Ascending aorta (tissue), 2 donors: ENCODE data around the gene SPACA4. TPM values are rescaled to one million over a fixed set of nuclear protein-coding genes. Genes with fewer than 3 reads are reported as not detected.

ENCODE experiments used
- DNase-seq, 2 donors: peaks; one replicate each; pipeline ENCODE4 v3.0.0-alpha.2; 2019; ENCODE audit warnings: low spot score in 2 of 2
- H3K27ac ChIP-seq, 2 donors: fragments of 200-600 bp; sonication (generic); one replicate each; pipeline ENCODE4 v1.5.1; 2016 to 2017; ENCODE audit warnings: mild to moderate bottlenecking in 1 of 2
- H3K27me3 ChIP-seq: fragments of 200-600 bp; sonication (generic); one replicate; pipeline ENCODE4 v1.5.1; 2017
- H3K36me3 ChIP-seq, 2 donors: fragments of 200-600 bp; sonication (generic); one replicate each; pipeline ENCODE4 v1.5.1; 2016
- H3K4me1 ChIP-seq, 2 donors: fragments of 200-600 bp; sonication (generic); one replicate each; pipeline ENCODE4 v1.5.1; 2016 to 2017; ENCODE audit warnings: mild to moderate bottlenecking in 1 of 2
- H3K4me3 ChIP-seq, 2 donors: fragments of 200-600 bp; sonication (generic); one replicate each; pipeline ENCODE4 v1.5.1; 2016 to 2017; ENCODE audit warnings: mild to moderate bottlenecking in 1 of 2
- H3K9me3 ChIP-seq, 2 donors: fragments of 200-600 bp; sonication (generic); one replicate each; pipeline ENCODE4 v1.5.1; 2016
- intact Hi-C: fragments of 100-400 bp; cut with DNase I; formaldehyde crosslinking; loops from one replicate; pipeline ENCODE4 v1.15.1; 2023
- total RNA-seq: library from RNA; depleted of rRNA; stranded (reverse); fragments of >200 nt; gene quantifications from one replicate; pipeline ENCODE4 v1.1.0, GENCODE V29; 2016
- TF ChIP-seq, protein P1 (sequence below), 3 experiments: fragments of 200-600 bp in 2 of 3; fragments of 450-650 bp in 1 of 3; sonication (generic) in 2 of 3; IDR thresholded peaks; one replicate each; pipeline ENCODE4 v1.5.1; 2016 to 2019; ENCODE audit warnings: antibody characterized with exemption in 3 of 3, mild to moderate bottlenecking in 1 of 3, moderate library complexity in 1 of 3

Gene SPACA4
- total RNA-seq, 1 donor from 2014 or later: not detected

DNA sequence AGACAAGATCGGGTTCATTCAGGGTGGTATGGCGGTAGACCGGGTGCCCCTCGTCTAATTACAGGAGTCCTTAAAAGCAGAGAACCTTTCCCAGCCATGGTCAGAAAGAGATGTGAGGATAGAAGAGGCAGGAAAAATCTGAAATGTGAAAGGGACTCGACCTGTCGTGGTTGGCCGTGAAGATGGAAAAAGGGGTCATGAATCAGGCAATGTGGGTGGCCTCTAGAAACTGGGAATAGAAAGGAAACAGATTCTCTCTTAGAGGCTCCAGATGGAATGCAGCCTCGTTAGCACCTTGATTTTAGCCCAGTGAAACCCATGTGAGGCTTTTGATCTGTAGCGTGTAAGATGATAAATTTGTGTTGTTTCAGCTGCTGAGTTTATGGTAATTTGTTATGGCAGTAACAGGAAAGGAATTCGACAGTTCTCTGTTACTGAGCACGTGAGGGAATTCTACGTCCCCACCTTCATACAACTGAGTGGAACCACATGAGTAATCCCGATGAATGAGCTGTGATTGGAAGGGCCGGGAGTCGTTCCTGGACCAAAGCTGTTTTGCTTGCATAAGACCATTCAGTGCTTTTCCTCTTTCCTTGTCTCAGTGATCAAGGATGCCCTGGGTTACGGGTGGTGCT is 50.4 kb downstream of the SPACA4 start:
- no peaks in the 10 kb centered on the region for H3K4me1 ChIP-seq
- TF ChIP-seq, protein P1, sequence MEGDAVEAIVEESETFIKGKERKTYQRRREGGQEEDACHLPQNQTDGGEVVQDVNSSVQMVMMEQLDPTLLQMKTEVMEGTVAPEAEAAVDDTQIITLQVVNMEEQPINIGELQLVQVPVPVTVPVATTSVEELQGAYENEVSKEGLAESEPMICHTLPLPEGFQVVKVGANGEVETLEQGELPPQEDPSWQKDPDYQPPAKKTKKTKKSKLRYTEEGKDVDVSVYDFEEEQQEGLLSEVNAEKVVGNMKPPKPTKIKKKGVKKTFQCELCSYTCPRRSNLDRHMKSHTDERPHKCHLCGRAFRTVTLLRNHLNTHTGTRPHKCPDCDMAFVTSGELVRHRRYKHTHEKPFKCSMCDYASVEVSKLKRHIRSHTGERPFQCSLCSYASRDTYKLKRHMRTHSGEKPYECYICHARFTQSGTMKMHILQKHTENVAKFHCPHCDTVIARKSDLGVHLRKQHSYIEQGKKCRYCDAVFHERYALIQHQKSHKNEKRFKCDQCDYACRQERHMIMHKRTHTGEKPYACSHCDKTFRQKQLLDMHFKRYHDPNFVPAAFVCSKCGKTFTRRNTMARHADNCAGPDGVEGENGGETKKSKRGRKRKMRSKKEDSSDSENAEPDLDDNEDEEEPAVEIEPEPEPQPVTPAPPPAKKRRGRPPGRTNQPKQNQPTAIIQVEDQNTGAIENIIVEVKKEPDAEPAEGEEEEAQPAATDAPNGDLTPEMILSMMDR (IDR thresholded peaks at IDR 0.05): no peak
- no peaks in the 10 kb centered on the region for H3K27me3 ChIP-seq
- H3K4me3 ChIP-seq: no peak overlapping the region
- no peak for DNase-seq
- no peaks in the 10 kb centered on the region for H3K9me3 ChIP-seq
- H3K27ac ChIP-seq: no peak overlapping the region
- no peaks in the 10 kb centered on the region for H3K36me3 ChIP-seq
- intact Hi-C loops: no loop called here

Other genes with a start within 250 kb of the SPACA4 start
- gene TMEM143, start 242.8 kb upstream of the SPACA4 start, total RNA-seq: 25.3 TPM
- gene SYNGR4, start 242.4 kb upstream of the SPACA4 start, total RNA-seq: not detected
- 183 TPM for gene KDELR1, start 215.2 kb upstream of the SPACA4 start, total RNA-seq
- 0.64 TPM for gene GRIN2D, start 213.1 kb upstream of the SPACA4 start, total RNA-seq
- gene GRWD1, start 160.8 kb upstream of the SPACA4 start, total RNA-seq: 16.0 TPM
- 6.1 TPM for gene KCNJ14, start 151.2 kb upstream of the SPACA4 start, total RNA-seq
- gene CYTH2, start 137.4 kb upstream of the SPACA4 start, total RNA-seq: 83.5 TPM
- gene LMTK3, start 94.9 kb upstream of the SPACA4 start, total RNA-seq: 0.11 TPM
- gene SULT2B1, start 54.6 kb upstream of the SPACA4 start, total RNA-seq: not detected
- gene FAM83E, start 8.3 kb downstream of the SPACA4 start, total RNA-seq: not detected
- 2,223 TPM for gene RPL18, start 12.4 kb downstream of the SPACA4 start, total RNA-seq
- gene SPHK2, start 12.8 kb downstream of the SPACA4 start, total RNA-seq: 35.3 TPM
- gene DBP, start 30.6 kb downstream of the SPACA4 start, total RNA-seq: 0.21 TPM
- gene CA11, start 39.4 kb downstream of the SPACA4 start, total RNA-seq: not detected
- not detected for gene NTN5, start 66.3 kb downstream of the SPACA4 start, total RNA-seq
- gene FUT2, start 89.2 kb downstream of the SPACA4 start, total RNA-seq: not detected
- gene MAMSTR, start 113.0 kb downstream of the SPACA4 start, total RNA-seq: 0.32 TPM
- 85.9 TPM for gene RASIP1, start 133.9 kb downstream of the SPACA4 start, total RNA-seq
- not detected for gene IZUMO1, start 140.2 kb downstream of the SPACA4 start, total RNA-seq
- 3.8 TPM for gene FUT1, start 145.9 kb downstream of the SPACA4 start, total RNA-seq
- not detected for gene FGF21, start 148.8 kb downstream of the SPACA4 start, total RNA-seq
- gene BCAT2, start 204.3 kb downstream of the SPACA4 start, total RNA-seq: 42.4 TPM
- gene HSD17B14, start 229.7 kb downstream of the SPACA4 start, total RNA-seq: 9.8 TPM